ENCODE results near the gene IQSEC1.

Gene IQSEC1

DNA sequence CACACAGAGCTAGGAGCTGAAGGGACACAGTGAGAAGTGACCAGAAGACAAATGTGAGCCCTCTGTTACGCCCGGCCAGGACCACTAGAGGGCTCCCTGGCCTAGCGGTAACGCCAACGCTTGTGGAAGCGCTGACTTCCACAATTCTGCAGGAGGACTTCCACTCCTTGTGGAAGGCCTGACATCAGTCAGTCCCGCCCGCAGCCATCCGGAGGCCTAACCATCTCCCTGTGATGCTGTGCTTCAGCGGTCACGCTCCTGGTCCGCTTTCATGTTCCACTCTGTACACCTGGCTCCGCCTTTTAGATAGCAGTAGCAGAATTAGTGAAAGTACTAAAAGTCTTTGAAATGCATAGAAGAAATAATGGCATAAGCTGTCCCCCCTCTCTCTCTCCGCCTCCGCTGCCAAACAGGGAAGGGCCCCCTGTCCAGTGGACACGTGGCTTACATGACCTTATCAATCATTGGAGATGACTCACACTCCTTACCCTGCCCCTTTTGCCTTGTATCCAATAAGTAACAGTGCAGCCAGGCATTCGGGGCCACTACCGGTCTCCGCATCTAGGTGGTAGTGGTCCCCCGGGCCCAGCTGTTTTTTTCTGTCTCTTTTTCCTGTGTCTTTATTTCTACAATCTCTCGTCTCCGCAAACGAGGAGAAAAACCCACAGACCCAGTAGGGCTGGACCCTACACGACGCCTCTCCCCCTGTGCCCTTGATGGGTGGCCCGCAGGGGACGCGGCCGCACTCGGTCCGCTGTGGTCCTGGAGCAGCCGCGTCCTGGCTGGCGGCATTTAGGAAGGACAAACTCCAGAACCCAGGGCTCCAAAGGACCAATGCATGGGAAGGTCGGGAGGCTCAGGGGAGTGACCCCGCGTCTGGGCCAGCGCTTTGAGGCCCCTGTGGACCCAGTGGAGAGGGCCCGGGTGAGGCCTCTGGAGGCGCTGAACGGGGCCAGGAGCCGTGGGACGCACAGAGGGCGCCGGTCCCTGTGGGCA lies 204.9 kb downstream of the IQSEC1 start:
- H3K4me3 ChIP-seq (ENCODE audit: control insufficient read depth, low read depth, low read length), result peak overlapping the region; percentile 17
- peak; percentile 90 for DNase-seq (ENCODE audit: low read depth)
- TF ChIP-seq, protein P1, sequence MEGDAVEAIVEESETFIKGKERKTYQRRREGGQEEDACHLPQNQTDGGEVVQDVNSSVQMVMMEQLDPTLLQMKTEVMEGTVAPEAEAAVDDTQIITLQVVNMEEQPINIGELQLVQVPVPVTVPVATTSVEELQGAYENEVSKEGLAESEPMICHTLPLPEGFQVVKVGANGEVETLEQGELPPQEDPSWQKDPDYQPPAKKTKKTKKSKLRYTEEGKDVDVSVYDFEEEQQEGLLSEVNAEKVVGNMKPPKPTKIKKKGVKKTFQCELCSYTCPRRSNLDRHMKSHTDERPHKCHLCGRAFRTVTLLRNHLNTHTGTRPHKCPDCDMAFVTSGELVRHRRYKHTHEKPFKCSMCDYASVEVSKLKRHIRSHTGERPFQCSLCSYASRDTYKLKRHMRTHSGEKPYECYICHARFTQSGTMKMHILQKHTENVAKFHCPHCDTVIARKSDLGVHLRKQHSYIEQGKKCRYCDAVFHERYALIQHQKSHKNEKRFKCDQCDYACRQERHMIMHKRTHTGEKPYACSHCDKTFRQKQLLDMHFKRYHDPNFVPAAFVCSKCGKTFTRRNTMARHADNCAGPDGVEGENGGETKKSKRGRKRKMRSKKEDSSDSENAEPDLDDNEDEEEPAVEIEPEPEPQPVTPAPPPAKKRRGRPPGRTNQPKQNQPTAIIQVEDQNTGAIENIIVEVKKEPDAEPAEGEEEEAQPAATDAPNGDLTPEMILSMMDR (conservative IDR thresholded peaks at IDR 0.05; ENCODE audit: control insufficient read depth, insufficient read depth, low read depth, low read length), result peak; percentile 95

DNA sequence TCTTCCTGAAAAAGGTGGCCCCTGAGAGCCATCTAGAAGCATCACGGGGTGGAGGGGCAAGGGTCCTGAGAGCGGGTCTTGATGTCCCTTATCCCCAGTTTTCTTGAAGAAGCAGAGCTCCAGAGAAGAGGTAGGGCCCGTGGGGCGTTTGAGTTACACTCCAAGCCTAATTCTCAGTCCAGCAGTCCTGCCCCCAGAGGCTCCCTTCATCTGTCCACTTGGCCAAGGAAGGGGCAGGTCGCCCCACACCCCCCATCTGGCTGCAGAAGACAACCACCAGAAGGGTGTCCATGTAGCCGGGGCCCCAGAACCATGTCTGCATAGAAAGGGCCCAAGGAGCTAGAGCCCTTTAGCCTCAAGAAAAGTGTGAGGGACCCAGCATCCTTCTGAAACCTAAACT lies 206.4 kb downstream of the IQSEC1 start:
- no peak overlapping the region for H3K4me3 ChIP-seq (ENCODE audit: control insufficient read depth, low read depth, low read length)
- no peak for DNase-seq (ENCODE audit: low read depth)
- TF ChIP-seq, protein P1 (conservative IDR thresholded peaks at IDR 0.05; ENCODE audit: control insufficient read depth, insufficient read depth, low read depth, low read length), result no peak

DNA sequence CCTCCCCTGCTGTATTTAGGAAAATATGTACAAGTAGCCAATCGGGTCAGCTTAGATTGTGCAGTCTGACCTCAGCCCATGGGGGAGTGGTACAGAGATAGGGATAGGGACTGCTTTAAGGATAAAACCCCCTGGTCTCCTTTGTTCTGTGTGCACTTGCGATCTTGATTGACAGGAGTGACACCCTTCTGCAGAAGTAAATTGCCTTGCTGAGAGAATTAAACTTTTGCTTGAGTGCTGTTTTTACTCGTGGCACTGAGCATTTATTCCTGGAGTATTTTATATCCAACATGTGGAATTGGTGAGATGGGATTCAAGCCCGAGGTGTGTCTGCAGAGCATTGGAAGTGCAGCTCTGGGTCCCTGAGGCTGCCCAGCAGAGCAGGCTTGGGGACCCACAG lies 208.0 kb downstream of the IQSEC1 start:
- no peak overlapping the region for H3K4me3 ChIP-seq (ENCODE audit: control insufficient read depth, low read depth, low read length)
- DNase-seq (ENCODE audit: low read depth), result no peak
- TF ChIP-seq, protein P1 (conservative IDR thresholded peaks at IDR 0.05; ENCODE audit: control insufficient read depth, insufficient read depth, low read depth, low read length), result no peak

DNA sequence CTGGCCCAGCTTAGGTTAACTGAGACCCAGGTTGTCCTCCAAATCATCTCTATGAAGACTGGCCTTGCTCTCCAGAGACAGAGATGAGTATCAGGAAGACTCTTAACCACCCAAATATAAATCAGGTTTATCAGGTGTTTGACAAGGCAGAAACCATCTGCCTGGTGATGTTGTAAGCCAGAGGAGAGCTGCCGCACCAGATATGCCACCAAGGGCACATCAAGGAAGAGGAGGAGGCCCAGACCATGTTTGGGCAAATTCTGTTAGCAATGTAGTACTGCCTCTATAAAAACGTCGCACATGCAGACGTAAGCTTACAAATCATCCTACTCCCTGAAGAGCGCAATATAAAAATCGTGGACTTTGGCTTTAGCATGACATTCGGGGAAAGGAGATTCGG lies 210.8 kb downstream of the IQSEC1 start:
- no peak overlapping the region for H3K4me3 ChIP-seq (ENCODE audit: control insufficient read depth, low read depth, low read length)
- no peak for DNase-seq (ENCODE audit: low read depth)
- TF ChIP-seq, protein P1 (conservative IDR thresholded peaks at IDR 0.05; ENCODE audit: control insufficient read depth, insufficient read depth, low read depth, low read length), result no peak

DNA sequence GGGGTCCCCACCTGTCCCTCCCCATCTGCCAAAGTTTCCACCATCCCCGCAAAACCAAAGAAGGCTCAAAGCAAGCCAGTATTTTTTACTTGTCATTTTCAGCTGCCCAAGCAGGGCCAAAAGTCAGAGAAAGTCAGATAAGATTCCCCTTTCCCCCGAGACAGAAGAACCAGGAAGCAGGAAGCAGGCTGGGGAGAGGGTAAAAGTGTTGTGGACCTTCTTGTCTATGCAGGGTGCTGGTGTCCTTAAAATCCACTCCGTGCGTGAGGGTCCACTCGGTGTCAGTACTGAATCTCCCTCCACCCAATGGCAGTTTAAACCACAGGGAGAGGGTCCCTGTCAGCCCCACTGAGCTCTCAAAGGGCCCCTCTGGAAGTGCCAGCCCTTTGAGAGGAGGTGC lies 211.6 kb downstream of the IQSEC1 start:
- no peak overlapping the region for H3K4me3 ChIP-seq (ENCODE audit: control insufficient read depth, low read depth, low read length)
- TF ChIP-seq, protein P1 (conservative IDR thresholded peaks at IDR 0.05; ENCODE audit: control insufficient read depth, insufficient read depth, low read depth, low read length), result no peak
- DNase-seq (ENCODE audit: low read depth), result no peak

DNA sequence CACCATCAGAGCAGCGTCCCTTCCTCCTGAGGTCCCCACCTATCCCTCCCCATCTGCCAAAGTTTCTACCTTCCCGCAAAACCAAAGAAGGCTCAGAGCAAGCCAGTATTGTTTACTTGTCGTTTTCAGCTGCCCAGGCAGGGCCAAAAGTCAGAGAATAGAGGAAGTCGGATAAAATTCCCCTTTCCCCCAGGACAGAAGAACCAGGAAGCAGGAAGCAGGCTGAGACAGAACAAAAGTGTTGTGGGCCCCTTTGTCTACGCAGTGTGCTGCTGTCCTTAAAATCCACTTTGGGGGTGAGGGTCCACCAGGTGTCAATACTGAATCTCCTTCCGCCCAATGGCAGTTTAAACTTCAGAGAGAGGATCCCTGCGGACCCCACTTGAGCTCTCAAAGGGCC lies 213.4 kb downstream of the IQSEC1 start:
- DNase-seq (ENCODE audit: low read depth), result no peak
- H3K4me3 ChIP-seq (ENCODE audit: control insufficient read depth, low read depth, low read length), result no peak overlapping the region
- TF ChIP-seq, protein P1 (conservative IDR thresholded peaks at IDR 0.05; ENCODE audit: control insufficient read depth, insufficient read depth, low read depth, low read length), result no peak

Measured in fibroblast of mammary gland (primary cell).